HepG2 (cell line): ENCODE results near the gene SERTAD3. TPM values are rescaled to one million over a fixed set of nuclear protein-coding genes. Genes with fewer than 3 reads are reported as not detected.

Source experiments
- ARNT ChIP-seq: fragments of 450-650 bp; IDR thresholded peaks from 2 replicates; pipeline ENCODE4 v1.6.1; 2017
- CENPT ChIP-seq: sonication (generic); formaldehyde crosslinking; IDR thresholded peaks from 2 replicates; pipeline ENCODE4 v1.8.0; 2022; ENCODE audit warnings: low read depth, mild to moderate bottlenecking, moderate library complexity, missing genetic modification reagents
- DR1 ChIP-seq: sonication (generic); formaldehyde crosslinking; IDR thresholded peaks from 2 replicates; pipeline ENCODE4 v1.8.0; 2021; ENCODE audit warnings: mild to moderate bottlenecking, missing genetic modification reagents, inconsistent platforms
- ESRRA ChIP-seq: sonication (generic); formaldehyde crosslinking; IDR thresholded peaks from 2 replicates; pipeline ENCODE4 v1.5.1; 2020; ENCODE audit warnings: mild to moderate bottlenecking, low read depth, missing genetic modification reagents
- GLI4 ChIP-seq: sonication (generic); formaldehyde crosslinking; IDR thresholded peaks from 2 replicates; pipeline ENCODE4 v1.5.1; 2020; ENCODE audit warnings: missing genetic modification reagents, mild to moderate bottlenecking, moderate library complexity, borderline replicate concordance
- HNF4A ChIP-seq: sonication (generic); formaldehyde crosslinking; IDR thresholded peaks from 2 replicates; pipeline ENCODE4 v1.4.0; 2020; ENCODE audit warnings: missing genetic modification reagents
- JARID2 ChIP-seq: sonication (generic); formaldehyde crosslinking; IDR thresholded peaks from 2 replicates; pipeline ENCODE4 v1.8.1; 2023; ENCODE audit warnings: missing genetic modification reagents, inconsistent platforms; ENCODE audit not compliant: insufficient replicate concordance
- KLF9 ChIP-seq: IDR thresholded peaks from 2 replicates; pipeline ENCODE4 v1.6.1; 2016; ENCODE audit warnings: low read depth
- MAFK ChIP-seq, 2 experiments: IDR thresholded peaks in 1 of 2; conservative IDR thresholded peaks in 1 of 2; 2 replicates each; pipeline ENCODE4 v1.6.1; 2011; ENCODE audit warnings: improper control_type of control experiment in 2 of 2, low read length in 2 of 2
- MTA1 ChIP-seq: sonication (generic); formaldehyde crosslinking; IDR thresholded peaks from 2 replicates; pipeline ENCODE4 v1.4.0; 2020; ENCODE audit warnings: missing genetic modification reagents, mild to moderate bottlenecking, borderline replicate concordance
- MTA3 ChIP-seq: sonication (generic); formaldehyde crosslinking; IDR thresholded peaks from 2 replicates; pipeline ENCODE4 v1.4.0; 2020; ENCODE audit warnings: missing genetic modification reagents
- SCMH1 ChIP-seq: sonication (generic); formaldehyde crosslinking; IDR thresholded peaks from 2 replicates; pipeline ENCODE4 v1.9.0; 2021; ENCODE audit warnings: missing genetic modification reagents, mild to moderate bottlenecking, borderline replicate concordance
- SP2 ChIP-seq: sonication (generic); formaldehyde crosslinking; IDR thresholded peaks from 2 replicates; pipeline ENCODE4 v1.5.1; 2020; ENCODE audit warnings: mild to moderate bottlenecking, missing genetic modification reagents
- TP53 ChIP-seq: sonication (generic); formaldehyde crosslinking; conservative IDR thresholded peaks from 2 replicates; pipeline ENCODE4 v1.4.0; 2020; ENCODE audit warnings: missing genetic modification reagents
- YEATS4 ChIP-seq: sonication (generic); formaldehyde crosslinking; IDR thresholded peaks from 2 replicates; pipeline ENCODE4 v1.4.0; 2020; ENCODE audit warnings: missing genetic modification reagents, borderline replicate concordance
- ZFY ChIP-seq: sonication (generic); formaldehyde crosslinking; IDR thresholded peaks from 2 replicates; pipeline ENCODE4 v1.4.0; 2020; ENCODE audit warnings: missing genetic modification reagents
- ZNF563 ChIP-seq: sonication (generic); formaldehyde crosslinking; IDR thresholded peaks from 2 replicates; pipeline ENCODE4 v1.8.0; 2022; ENCODE audit warnings: mild to moderate bottlenecking, moderate library complexity, missing genetic modification reagents
- ZNF777 ChIP-seq: sonication (generic); formaldehyde crosslinking; IDR thresholded peaks from 2 replicates; pipeline ENCODE4 v1.4.0; 2020; ENCODE audit warnings: missing genetic modification reagents
- polyA plus RNA-seq, 8 experiments: library from polyadenylated mRNA; depleted of rRNA in 3 of 8; stranded (reverse) in 7 of 8; unstranded in 1 of 8; fragments of >200 nt; fragmentation: Illumina TruSeq in 4 of 8; extraction: Trizol in 4 of 8; gene quantifications; 2 replicates each; pipeline versions ENCODE4 v1.2.1 to v1.2.3, GENCODE V29; 2011 to 2016; ENCODE audit warnings: low read depth in 4 of 8, missing spikeins in 1 of 8, mixed read lengths in 1 of 8; ENCODE audit not compliant: insufficient read depth in 1 of 8
- total RNA-seq, 5 experiments: library from RNA; depleted of rRNA; stranded (reverse); fragments of >200 nt; fragmentation: Illumina TruSeq; extraction: Trizol; gene quantifications; 2 replicates each; pipeline ENCODE4 v1.2.3, GENCODE V29; 2016; ENCODE audit warnings: low read depth in 1 of 5
- TF ChIP-seq, protein P1 (sequence below): sonication (generic); formaldehyde crosslinking; conservative IDR thresholded peaks from 2 replicates; pipeline ENCODE4 v1.5.0; 2020; ENCODE audit warnings: missing genetic modification reagents
- TF ChIP-seq, protein P2 (sequence below): sonication (generic); formaldehyde crosslinking; IDR thresholded peaks from 2 replicates; pipeline ENCODE4 v1.4.0; 2020; ENCODE audit warnings: mild to moderate bottlenecking, missing genetic modification reagents
- TF ChIP-seq, protein P3 (sequence below): sonication (generic); formaldehyde crosslinking; IDR thresholded peaks from 2 replicates; pipeline ENCODE4 v1.8.1; 2023; ENCODE audit warnings: mild to moderate bottlenecking, moderate library complexity, missing genetic modification reagents
- TF ChIP-seq, protein P4 (sequence below): sonication (generic); formaldehyde crosslinking; IDR thresholded peaks from 2 replicates; pipeline ENCODE4 v1.5.0; 2020; ENCODE audit warnings: mild to moderate bottlenecking, low read depth, missing genetic modification reagents, borderline replicate concordance
- TF ChIP-seq, protein P5 (sequence below): fragments of 450-650 bp; IDR thresholded peaks from 2 replicates; pipeline ENCODE4 v1.6.1; 2017

The SERTAD3 gene
- total and polyA plus RNA-seq, 2 of the 13 experiments (the other 11 are each of a cell fraction or from before 2014, with no cell fraction given), result 9.6 to 16.9 TPM

DNA sequence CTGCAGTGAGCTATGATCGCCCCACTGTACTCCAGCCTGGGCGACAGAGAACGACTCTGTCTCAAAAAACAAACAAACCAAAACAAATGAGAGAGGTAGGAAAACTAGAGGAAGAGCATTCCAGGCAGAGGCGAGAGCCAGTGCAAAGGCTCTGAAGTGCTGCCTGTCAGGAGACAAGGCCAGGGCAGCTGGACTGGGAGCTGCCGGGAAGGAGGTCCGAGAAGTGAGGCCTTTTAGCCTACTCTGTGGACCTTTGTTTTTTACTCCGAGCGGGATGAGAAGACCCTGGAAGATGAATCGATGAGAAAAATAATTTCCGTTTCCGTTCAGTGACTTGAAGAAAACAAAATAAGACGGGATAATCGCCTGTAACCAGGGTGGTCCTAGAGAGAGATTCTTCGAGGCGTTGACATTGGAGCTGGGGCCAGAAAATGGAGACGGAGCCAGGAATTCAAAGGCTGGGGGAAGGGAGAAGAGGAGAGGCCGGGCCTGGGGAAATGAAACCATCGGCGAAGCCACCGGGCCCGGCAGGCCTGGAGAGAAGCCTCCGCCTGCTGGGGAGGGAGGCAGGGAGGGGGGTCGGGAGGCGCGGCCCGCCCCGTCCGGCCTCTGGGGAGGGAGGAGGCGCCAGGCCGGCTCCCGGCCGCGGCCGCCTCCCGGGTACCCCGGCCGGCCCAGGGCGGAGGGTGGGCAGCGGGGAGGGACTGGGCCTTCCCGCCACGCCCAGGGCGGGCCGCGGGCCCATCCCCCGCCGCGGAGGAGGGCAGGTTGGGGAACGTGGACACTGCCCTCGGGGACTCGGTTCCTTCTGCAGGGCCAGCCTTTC, 10.5 kb downstream of the SERTAD3 start (continued):
- TF ChIP-seq, protein P1, sequence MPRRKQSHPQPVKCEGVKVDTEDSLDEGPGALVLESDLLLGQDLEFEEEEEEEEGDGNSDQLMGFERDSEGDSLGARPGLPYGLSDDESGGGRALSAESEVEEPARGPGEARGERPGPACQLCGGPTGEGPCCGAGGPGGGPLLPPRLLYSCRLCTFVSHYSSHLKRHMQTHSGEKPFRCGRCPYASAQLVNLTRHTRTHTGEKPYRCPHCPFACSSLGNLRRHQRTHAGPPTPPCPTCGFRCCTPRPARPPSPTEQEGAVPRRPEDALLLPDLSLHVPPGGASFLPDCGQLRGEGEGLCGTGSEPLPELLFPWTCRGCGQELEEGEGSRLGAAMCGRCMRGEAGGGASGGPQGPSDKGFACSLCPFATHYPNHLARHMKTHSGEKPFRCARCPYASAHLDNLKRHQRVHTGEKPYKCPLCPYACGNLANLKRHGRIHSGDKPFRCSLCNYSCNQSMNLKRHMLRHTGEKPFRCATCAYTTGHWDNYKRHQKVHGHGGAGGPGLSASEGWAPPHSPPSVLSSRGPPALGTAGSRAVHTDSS (CRISPR knock-in tag), result no peak
- TF ChIP-seq DR1, result 0 out of 2 replicates have a peak, but pooled peaks have one; percentile 35
- TF ChIP-seq SP2 (CRISPR knock-in tag), result no peak
- TF ChIP-seq MAFK (conservative IDR thresholded peaks at IDR 0.05 in 1 of 2, IDR thresholded peaks at IDR 0.05 in 1 of 2; ENCODE audit: low read length in 2 of 2), result no peak
- TF ChIP-seq, protein P2, sequence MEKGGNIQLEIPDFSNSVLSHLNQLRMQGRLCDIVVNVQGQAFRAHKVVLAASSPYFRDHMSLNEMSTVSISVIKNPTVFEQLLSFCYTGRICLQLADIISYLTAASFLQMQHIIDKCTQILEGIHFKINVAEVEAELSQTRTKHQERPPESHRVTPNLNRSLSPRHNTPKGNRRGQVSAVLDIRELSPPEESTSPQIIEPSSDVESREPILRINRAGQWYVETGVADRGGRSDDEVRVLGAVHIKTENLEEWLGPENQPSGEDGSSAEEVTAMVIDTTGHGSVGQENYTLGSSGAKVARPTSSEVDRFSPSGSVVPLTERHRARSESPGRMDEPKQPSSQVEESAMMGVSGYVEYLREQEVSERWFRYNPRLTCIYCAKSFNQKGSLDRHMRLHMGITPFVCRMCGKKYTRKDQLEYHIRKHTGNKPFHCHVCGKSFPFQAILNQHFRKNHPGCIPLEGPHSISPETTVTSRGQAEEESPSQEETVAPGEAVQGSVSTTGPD, result no peak
- TF ChIP-seq YEATS4, result no peak; the same call in 1 of the 2 replicates
- no peak for TF ChIP-seq ESRRA (CRISPR knock-in tag)
- TF ChIP-seq ZFY, result peak; percentile 59
- peak; percentile 74 for TF ChIP-seq ZNF777 (CRISPR knock-in tag)
- TF ChIP-seq, protein P3, sequence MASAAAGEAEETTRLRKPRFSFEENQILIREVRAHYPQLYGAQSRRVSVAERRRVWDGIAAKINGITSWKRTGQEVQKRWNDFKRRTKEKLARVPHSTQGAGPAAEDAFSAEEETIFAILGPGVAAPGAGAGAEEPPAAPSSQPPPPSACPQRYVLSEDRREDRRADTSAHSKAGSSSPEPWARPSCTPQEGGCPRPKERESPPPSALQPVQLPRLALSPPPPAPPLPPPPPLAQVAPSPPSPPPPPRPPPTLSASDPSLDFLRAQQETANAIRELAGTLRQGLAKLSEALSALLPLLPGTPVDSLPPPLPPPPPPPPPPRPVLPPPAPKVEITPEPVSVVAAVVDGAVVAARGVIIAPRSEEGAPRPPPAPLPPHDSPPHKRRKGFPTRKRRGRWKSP (CRISPR knock-in tag), result 0 out of 2 replicates have a peak, but pooled peaks have one; percentile 11
- TF ChIP-seq MTA3 (CRISPR knock-in tag), result no peak
- TF ChIP-seq, protein P4, sequence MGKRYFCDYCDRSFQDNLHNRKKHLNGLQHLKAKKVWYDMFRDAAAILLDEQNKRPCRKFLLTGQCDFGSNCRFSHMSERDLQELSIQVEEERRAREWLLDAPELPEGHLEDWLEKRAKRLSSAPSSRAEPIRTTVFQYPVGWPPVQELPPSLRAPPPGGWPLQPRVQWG, result no peak
- no peak for TF ChIP-seq SCMH1
- TF ChIP-seq ARNT, result no peak
- no peak for TF ChIP-seq CENPT
- TF ChIP-seq, protein P5, sequence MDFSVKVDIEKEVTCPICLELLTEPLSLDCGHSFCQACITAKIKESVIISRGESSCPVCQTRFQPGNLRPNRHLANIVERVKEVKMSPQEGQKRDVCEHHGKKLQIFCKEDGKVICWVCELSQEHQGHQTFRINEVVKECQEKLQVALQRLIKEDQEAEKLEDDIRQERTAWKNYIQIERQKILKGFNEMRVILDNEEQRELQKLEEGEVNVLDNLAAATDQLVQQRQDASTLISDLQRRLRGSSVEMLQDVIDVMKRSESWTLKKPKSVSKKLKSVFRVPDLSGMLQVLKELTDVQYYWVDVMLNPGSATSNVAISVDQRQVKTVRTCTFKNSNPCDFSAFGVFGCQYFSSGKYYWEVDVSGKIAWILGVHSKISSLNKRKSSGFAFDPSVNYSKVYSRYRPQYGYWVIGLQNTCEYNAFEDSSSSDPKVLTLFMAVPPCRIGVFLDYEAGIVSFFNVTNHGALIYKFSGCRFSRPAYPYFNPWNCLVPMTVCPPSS, result no peak
- TF ChIP-seq GLI4, result no peak
- no peak for TF ChIP-seq JARID2 (CRISPR knock-in tag)
- no peak for TF ChIP-seq MTA1
- 0 out of 2 replicates have a peak, but pooled peaks have one; percentile 24 for TF ChIP-seq ZNF563 (CRISPR knock-in tag)
- TF ChIP-seq TP53 (CRISPR knock-in tag), result no peak
- TF ChIP-seq HNF4A, result 0 out of 2 replicates have a peak, but pooled peaks have one; percentile 1
- no peak for TF ChIP-seq KLF9 (CRISPR knock-in tag)
